HG03378 (cell line): Measurements from ENCODE around the gene HOXA10.

ENCODE experiments used
- ATAC-seq: cut with Tn5 transposase; IDR thresholded peaks from one replicate; pipeline ENCODE4 v1.9.1; 2021; ENCODE audit warnings: mild to moderate bottlenecking, moderate library complexity; ENCODE audit not compliant: unreplicated experiment

Gene HOXA10

DNA sequence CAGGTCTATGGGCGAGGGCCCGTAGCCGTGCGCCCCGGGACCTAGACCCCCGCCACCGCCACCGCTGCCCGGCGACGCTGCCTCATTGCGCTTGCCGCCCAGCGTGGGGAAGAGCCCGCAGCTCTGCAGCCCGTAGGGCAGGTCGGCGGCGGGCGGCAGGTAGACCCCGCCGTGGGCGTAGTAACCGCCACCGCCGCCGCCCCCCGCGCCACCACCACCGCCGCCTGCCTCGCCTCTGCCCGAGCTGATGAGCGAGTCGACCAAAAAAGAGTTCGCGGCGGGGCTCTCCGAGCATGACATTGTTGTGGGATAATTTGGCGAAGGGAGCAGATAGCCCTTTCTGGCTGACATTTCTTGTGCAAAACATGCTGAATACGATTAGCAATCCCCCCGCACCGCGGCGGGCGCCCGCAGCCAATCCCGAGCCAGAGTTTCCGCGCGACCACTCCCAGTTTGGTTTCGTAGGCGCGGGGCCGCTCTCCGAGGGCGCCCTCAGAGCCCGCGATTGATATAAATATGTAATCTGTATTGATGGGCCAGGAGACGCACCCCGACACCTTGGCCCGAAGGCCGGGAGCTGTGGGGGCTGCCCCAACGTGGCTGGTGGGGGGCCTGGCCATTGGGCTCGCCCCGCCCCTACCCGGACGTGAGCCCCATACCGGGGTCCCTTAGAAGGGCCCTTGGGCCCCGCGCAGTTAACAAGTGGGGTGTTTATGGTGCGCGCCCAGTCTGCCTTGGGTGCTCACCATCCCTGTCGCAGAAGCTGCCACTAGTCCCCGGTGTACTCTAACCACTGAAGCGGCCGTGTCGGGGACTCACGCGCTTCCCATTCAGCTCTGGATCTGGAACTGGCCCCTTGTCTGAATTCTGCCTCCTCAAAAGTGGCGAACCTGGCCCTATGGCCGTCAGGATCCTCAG, at the start of gene HOXA10:
TSS of gene HOXA10 (minus strand) at position 365 of the 918 bp plus-strand sequence. CDS start at position 351, 14 bp downstream.
- ATAC-seq = no peak

DNA sequence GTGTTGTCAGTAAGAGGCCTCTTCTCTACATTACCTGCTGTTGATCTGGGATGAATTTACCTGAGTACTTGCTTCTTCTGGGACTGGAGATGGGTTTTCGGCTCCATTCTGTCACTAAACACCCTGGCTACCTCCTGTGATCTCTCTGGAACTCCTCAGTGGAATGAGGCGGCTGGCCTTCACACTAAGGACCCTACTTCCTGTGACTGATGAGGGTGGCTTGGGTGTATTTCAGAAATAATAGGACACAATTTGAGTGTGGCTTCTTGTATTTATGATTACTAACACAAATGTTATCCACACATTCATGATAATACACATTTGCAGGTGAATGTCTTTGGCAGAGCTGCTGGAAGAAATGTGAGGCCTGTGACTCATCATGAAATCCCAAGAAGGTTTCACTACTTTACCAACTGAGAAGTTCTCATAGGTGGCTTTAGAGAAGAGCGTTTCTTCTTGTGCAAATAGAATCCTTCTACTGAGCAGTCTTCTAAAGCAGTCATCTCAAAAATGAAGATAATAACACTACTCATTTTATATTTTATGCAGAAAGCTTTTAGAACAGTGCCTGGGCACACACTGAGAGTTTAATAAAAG, 47.2 kb upstream of the HOXA10 start:
- no peak for ATAC-seq

DNA sequence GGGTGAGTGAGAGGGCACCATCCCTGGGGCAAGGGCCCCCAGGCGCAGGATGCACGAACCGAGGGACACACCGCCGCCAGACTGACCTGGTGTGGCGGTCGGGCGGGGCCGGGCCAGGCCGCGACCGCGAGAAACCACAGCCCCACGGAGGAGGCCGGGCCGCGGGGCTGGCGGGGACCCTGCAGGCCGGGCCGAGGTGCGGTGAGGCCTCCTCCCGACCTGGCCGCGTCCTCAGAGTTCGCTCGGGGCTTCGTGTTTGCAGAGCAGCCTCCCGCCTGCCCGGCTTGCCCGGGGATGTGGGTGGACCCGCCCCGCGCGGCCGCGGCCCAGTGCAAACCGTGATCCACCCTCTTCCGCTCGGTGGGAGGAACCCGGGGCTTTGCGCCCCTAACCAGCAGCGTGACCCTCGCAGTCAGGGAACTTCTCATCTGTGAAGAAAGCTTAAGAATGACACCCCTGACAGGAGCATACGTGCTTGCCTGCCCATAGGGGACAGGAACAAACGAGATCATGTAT, 46.4 kb upstream of the HOXA10 start:
- ATAC-seq = no peak

DNA sequence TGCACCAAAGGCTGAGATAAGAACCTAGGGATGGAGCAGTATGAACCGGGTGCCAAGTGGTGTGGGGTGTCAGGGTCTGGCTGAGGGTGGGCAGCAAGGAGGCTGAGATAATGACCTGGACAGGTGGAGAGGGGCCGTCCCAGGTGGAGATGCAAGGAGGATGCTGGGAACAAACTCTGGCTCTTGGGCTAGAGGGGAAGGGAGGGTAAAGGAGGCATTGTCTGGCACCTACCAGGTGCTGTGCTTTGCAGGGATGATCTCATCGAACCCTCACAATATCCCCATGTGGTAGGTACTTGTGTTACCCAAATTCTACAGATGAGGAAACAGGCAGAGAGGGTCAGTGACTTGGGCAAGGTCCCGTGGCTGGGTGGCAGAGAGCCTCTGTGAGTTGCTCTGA, 45.7 kb upstream of the HOXA10 start:
- ATAC-seq = no peak

DNA sequence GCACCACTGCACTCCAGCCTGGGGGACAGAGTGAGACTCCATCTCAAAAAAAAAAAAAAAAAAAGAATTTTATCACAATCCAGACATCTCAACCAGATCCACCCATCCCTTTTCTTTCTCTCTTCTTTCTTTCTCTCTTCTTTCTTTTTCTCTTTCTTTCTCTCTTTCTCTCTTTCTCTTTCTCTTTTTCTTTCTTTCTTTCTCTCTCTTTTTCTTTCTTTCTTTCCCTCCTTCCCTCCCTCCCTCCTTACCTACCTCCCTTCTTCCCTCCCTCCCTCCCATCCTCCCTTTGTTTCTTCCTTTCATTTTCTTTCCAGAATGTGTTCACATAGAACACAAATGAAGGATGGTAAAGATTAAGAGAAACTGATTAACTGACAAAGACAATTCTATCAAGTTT, 43.8 kb upstream of the HOXA10 start:
- no peak for ATAC-seq

DNA sequence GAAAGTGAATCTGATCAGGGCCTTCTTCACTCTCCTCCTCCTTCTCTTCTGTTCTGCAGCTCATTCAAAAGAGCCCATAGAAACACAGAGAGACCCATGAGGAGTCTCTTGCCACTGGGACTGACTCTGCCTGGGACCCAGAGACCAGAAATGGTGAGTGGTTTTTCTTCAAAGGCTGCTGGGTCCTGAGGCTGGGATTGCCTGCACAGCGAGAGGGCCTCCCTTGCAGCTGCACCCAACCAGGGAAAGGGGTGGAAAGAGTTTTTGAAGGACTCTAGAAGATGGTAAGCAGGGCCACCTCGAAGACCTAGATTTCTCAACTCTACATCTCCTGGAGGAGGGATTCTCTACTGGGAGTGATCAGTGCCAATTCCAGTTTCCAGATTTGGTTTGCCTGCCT, 41.2 kb upstream of the HOXA10 start:
- no peak for ATAC-seq

DNA sequence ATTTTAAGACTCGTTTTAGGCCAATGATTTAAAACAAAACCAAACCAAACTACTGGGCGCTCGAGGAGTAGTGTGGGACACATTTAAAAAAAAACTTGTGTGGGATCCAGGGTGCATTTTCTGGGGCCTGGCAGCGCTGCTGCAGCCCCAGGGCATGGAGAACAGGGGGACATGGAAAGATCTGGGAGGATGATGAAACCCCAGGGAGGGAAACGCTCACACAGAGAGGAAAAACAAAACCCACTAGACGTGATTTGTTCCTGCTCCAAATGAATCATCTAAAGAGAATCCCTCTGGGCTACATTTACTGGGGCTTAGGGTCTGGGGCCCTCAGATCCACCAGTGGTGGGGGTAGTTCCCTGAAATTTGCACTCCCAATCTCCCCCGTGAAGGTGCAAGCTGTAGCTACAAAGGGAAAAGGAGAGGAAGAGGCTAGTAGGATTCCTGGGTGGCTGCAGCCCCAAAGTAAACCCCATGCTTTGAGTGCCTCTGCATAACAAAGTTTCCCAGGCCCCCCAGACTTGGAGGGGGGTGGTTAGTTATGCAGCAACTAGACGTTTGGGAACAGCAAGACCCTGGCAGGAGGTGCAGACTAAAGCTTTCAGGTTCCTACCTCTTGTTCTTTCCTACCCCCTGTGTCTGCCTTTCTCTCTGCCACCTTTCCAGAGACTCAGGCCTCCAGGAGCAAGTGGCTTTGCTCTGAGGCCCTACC, 40.3 kb upstream of the HOXA10 start:
- ATAC-seq = no peak

DNA sequence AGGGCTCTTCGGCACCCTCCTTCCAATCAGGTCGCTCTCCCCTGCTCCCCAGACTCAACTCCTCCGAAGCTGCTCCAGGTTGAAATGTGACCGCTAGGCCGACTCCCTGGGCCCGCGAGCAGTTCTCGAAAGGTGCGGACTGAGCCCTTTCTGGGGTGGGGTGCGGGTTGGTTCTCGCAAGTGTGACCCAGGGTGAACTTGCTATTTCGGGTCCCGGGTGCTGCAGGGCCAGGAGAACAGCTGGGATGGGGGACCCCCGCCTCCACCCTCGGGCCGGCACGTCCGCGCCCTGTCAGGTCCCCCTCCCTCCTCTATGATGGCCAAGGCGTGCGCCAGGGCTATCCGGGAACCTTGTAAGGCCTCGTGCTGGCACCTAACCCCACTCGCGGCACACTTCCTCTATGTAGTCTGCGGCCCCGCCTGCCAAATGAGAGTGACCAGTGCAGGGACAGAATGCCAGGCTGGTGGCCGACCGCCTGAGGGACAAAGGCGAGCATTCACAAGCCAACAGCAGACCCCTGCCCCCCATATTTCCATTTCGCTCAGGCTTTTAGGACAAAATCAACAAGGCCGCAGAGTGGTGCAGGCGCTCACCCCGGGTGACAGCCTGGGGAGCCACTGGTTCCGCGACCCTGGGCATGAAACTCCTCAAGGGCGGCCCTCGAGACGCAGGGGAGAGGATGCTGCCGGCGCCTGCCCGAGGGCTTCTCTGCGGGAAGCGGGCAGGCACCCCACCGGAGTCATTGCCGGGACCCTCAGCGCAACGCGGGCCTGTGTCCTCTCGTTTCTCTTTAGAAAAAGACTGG, 39.5 kb upstream of the HOXA10 start:
- no peak for ATAC-seq

DNA sequence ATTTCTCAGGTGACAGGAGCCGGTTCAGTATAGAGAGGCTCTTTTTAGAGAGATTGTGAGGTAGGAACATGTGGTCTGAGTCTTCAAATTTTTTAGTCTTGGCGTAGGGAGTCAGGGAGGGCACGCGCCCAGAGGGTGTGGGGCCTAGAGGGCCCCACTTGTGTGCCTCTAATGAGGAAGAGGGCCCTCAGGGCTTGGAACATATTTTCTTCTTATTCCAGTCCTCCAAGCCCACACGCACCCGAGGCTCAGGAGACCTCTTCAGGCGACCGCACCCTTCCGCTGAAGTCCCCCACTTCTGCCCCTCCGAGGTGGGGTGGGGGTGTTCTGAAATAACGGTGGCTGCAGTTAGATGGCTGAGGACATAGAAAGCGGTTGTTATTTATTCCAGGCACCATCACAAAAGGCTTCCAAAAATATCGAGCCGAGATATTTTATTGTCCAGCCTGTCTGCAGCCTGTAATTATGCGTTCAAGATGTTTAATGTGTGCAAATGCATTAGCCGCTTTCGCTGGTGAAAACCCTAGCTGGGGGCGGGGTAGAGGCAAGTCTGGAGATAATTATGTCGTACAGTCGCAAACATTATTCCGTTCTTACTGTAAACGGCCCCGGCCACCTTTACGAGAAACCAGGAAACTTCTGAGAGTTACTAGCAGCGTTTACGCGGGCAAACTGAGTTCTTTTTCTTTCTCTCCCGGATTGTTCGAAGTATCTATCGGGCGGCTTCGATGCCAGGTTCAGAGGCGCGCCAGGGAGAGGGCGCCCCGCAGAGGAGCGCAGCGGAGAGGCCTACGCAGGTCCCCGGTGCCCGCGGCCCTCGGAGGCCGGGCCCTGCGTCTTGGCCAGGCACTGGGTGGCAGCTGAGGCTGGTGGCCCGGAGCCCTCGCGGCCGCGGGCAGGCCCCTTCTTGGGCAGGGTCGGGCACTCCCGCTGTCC, 38.6 kb upstream of the HOXA10 start:
- ATAC-seq = no peak

DNA sequence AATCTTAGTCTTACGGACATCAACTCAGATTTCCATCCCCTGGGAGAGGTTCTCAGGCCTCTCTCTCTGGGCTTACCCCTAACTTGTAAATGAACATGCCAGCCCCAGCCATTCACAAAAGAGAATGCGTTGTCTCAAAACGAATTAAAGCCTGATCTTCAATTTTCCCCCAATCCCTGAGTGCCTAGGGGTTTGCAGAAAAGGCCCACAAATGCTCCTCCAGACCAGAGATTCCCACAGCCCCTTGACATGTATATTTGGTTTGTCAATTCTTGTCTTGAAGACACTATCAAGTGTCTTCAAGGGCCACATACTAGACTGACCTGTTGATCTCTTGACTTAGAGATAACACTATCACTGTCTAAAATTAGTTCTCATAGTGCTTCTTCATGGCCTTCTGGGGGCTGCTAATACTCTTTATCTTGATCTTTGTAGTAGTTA, 37.7 kb upstream of the HOXA10 start:
- no peak for ATAC-seq

DNA sequence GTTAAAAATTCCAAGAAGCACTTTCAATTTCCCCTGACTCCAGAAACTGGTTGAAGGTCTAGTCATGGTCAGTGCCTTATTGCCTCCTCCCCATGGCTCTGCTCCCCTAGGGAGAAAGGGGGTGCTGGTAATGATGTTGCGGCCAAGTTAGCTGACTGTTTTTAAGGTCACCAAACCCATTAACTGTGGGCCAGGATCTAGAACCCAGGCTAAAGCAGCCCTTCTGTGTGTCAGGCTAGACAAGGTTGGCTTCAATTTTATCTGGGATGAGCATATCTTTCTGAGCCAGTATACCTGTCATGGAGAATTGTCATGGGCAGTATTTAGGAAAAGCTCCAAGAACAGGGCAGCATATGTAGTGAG, 36.9 kb upstream of the HOXA10 start:
- ATAC-seq = no peak

DNA sequence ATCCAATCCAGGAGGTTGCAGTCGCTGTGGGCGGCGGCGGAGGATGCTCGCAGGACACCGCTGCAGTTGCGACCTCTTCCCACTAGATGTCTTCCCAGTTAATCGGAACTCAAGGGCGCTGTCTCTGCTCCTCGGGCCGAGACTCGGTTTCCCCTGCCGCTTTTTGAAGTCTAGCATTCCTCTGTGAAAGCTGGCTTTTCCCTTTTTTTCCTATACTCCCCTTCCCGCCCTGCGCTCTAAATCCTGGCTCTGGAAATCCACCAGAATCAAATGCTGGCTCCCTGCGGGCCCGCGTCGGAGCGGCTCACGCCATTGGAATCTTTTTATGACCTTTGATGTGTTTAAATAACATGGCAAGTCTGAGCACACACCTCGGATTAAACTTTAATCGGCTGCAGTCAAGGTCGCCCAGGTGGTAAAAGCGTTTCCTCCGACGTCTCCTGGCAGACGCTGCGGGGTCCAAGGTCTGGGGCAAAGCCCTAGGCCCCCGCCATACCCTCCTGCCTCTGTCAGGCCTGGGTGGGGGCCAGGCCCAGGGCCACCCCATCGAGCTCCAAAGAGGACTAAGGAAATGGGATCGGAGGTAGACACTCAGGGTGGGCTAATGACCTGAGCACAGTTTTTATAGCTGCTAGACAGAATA, 36.4 kb upstream of the HOXA10 start:
- ATAC-seq = no peak

DNA sequence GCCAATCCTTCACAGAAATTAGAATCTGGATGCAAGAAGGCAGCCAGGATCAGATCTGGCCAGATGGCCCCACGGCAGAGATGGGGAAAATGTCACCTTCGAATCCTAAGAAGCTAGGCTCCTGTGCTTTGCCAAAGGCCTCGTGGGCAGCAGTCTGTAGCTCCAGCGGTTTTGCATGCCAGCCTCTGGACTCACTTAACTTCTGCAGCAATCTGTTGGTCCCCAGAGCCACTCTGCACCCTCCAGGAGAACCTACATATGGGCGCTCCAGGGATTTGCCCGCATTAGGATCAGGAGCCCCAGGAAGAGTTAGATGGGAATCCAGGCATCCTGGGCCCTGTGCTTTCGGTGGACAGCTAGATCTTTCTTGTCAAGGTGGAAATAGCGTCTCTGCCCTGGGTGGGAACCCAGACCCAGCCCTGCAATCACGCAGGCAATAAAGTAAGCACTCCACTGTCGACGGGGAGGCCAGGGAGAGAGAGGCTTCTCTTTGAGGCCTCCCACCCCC, 35.9 kb upstream of the HOXA10 start:
- ATAC-seq = no peak

DNA sequence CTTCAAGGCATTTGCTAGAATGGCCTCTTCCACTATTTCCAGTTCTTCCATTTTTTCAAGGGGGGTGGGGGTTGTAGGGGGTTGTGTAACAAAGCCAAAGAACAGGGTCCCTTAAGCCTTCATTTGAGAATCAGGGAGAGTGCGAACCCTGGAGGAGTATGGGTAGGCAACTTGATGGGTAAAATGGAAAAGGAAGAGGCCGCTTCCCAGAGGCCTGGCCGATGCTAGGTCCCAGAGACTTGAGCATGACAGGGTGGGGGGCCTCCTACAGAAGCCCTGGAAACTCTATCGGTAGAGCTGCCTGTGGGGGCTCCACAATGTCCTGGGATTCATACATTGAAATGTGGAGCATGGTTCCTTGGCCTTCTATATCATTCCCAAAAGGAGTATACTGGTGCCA, 34.9 kb upstream of the HOXA10 start:
- ATAC-seq = no peak

DNA sequence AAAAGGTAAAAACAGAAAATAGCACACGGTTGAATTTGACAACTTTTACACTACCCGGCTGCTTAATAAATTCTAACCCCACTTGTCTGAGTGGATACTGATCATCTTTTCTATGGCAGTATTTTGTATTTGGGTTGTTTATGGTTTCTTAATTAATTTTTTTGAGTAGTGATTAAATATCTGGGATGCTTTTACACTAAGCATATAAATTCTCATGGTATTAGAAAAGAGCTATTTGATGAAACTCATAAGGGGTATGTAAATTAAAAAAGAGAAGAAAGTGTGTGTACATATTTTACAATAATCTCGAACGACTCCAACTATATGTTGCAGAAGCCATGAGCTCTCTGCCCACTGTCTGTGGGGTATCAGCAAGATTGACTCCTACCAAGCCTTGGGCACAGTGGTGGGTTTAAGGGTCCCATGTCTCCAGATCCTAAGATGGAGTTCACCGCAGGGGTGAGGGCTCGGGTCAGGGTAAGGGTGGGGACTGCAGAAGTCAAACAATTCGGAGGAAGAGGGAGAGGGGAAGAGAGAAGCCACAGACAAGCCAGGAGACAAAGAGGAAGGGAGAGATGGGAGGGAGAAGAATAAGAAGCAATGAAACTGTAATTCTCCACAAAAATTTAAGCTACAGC, 33.3 kb upstream of the HOXA10 start:
- ATAC-seq = no peak

DNA sequence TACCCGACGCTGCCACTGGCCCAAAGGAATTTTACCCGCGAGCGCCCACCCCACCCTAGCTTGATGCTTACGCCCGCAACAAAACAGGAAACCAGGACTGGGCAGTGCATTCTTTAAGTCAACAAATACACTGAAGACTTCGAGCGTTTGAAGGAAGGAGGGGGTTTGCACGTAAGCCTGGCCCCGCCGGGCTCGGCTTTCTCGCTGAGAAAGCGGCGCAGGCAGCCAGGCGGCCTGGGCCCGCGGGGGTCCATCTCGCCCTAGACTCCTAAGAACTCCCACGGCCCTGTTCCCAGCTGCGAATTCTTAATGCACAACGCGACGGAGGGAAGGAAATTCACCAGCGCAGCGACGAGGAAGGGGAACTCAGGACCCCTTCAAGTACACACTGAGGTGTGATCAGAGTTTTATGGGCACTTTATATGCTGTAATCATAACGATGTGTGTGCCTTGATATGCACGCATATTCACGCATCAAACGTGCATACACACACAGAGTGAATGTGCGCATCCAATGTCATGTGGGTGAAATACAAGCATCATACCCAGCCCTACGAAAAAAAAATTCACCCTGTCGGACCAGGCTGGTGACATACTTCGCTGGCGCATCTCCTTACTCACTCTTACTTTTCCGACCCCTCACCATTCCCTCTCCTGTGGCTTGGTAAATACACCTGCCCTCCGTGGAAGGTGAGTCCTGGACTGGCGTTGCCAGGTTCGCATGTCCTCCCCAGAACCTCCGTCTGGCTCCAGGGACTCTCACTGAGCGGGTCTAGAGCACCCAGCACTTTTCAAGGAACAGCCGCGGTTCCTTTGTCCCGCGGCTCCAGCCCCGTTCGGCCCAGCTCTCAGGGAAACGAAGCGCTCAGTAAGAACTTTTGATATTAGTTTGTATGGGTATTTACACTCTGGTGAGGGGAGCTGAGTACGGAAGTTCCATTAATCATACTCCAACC, 31.5 kb upstream of the HOXA10 start:
- no peak for ATAC-seq

DNA sequence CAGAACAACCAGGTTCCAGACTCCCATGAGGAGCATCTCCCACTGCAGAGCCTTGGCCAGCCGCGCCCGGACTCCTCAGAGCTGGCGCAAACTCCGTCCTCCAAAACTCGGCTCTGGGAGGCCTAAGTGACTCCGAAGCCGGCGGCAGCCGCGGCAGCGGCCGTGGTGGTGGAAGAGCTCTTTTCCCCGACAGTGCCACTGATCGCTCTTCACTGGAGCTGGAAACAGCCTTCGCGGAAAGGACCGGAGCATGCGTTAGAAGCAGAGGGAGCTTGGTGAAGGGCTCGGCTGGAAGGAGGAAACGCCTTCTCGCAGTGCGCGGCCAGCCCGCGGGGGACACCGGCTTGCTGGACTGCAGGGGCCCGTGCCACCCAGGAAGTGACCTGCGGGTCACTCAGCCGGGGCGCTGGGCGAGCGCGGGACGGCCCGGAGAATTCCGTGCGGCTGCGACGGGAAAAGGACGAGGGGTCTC, 30.8 kb upstream of the HOXA10 start:
- no peak for ATAC-seq
